HepG2 (cell line): ENCODE data around the gene TMEM151A. TPM values are rescaled to one million over a fixed set of nuclear protein-coding genes. Genes with fewer than 3 reads are reported as not detected.

Source experiments
- ATF1 ChIP-seq: IDR thresholded peaks from 2 replicates; pipeline ENCODE4 v1.6.1; 2016; ENCODE audit warnings: mild to moderate bottlenecking, control low read depth
- BCL3 ChIP-seq: sonication (generic); formaldehyde crosslinking; IDR thresholded peaks from 2 replicates; pipeline ENCODE4 v1.5.1; 2020; ENCODE audit warnings: mild to moderate bottlenecking, missing genetic modification reagents, moderate library complexity
- GABPA ChIP-seq, 2 experiments: IDR thresholded peaks; 2 replicates each; pipeline ENCODE4 v1.6.1; 2011 to 2016; ENCODE audit warnings: low read depth in 2 of 2, low read length in 1 of 2, missing biosample characterization in 1 of 2, missing genetic modification characterization in 1 of 2
- ISX ChIP-seq: sonication (generic); formaldehyde crosslinking; conservative IDR thresholded peaks from 2 replicates; pipeline ENCODE4 v1.5.0; 2020; ENCODE audit warnings: missing genetic modification reagents
- NAIF1 ChIP-seq: sonication (generic); formaldehyde crosslinking; IDR thresholded peaks from 2 replicates; pipeline ENCODE4 v1.5.0; 2020; ENCODE audit warnings: mild to moderate bottlenecking, missing genetic modification reagents, borderline replicate concordance
- POLR2A ChIP-seq, 2 experiments: IDR thresholded peaks; 2 replicates each; pipeline ENCODE4 v1.6.1; 2011; ENCODE audit warnings: low read depth in 2 of 2, low read length in 2 of 2, mild to moderate bottlenecking in 1 of 2, moderate library complexity in 1 of 2; ENCODE audit not compliant: insufficient read depth in 1 of 2
- SYNCRIP ChIP-seq: fragments of 200-400 bp; formaldehyde crosslinking; IDR thresholded peaks from 2 replicates; pipeline ENCODE4 v1.6.1; 2018; ENCODE audit warnings: mild to moderate bottlenecking, low read depth, low read length; ENCODE audit not compliant: insufficient read depth
- TP53 ChIP-seq: sonication (generic); formaldehyde crosslinking; conservative IDR thresholded peaks from 2 replicates; pipeline ENCODE4 v1.4.0; 2020; ENCODE audit warnings: missing genetic modification reagents
- ZHX1 ChIP-seq: sonication (generic); formaldehyde crosslinking; IDR thresholded peaks from 2 replicates; pipeline ENCODE4 v1.8.1; 2022; ENCODE audit warnings: low read depth, mild to moderate bottlenecking, missing genetic modification reagents
- ZNF18 ChIP-seq: sonication (generic); formaldehyde crosslinking; IDR thresholded peaks from 2 replicates; pipeline ENCODE4 v1.8.0; 2022; ENCODE audit warnings: mild to moderate bottlenecking, missing genetic modification reagents; ENCODE audit not compliant: insufficient replicate concordance
- ZNF235 ChIP-seq: sonication (generic); formaldehyde crosslinking; IDR thresholded peaks from 2 replicates; pipeline ENCODE4 v1.8.1; 2023; ENCODE audit warnings: mild to moderate bottlenecking, missing genetic modification reagents, borderline replicate concordance
- ZNF280D ChIP-seq: sonication (generic); formaldehyde crosslinking; IDR thresholded peaks from 2 replicates; pipeline ENCODE4 v1.5.1; 2020; ENCODE audit warnings: mild to moderate bottlenecking, missing genetic modification reagents
- ZNF530 ChIP-seq: sonication (generic); formaldehyde crosslinking; IDR thresholded peaks from 2 replicates; pipeline ENCODE4 v1.5.0; 2020; ENCODE audit warnings: low read depth, mild to moderate bottlenecking, missing genetic modification reagents
- ZNF570 ChIP-seq: sonication (generic); formaldehyde crosslinking; IDR thresholded peaks from 2 replicates; pipeline ENCODE4 v1.4.0; 2020; ENCODE audit warnings: mild to moderate bottlenecking, missing genetic modification reagents, borderline replicate concordance
- ZNF605 ChIP-seq: sonication (generic); formaldehyde crosslinking; IDR thresholded peaks from 2 replicates; pipeline ENCODE4 v1.8.0; 2022; ENCODE audit warnings: mild to moderate bottlenecking, missing genetic modification reagents
- ZNF615 ChIP-seq: sonication (generic); formaldehyde crosslinking; IDR thresholded peaks from 2 replicates; pipeline ENCODE4 v1.5.0; 2020; ENCODE audit warnings: mild to moderate bottlenecking, missing genetic modification reagents, borderline replicate concordance
- polyA plus RNA-seq, 8 experiments: library from polyadenylated mRNA; depleted of rRNA in 3 of 8; stranded (reverse) in 7 of 8; unstranded in 1 of 8; fragments of >200 nt; fragmentation: Illumina TruSeq in 4 of 8; extraction: Trizol in 4 of 8; gene quantifications; 2 replicates each; pipeline versions ENCODE4 v1.2.1 to v1.2.3, GENCODE V29; 2011 to 2016; ENCODE audit warnings: low read depth in 4 of 8, missing spikeins in 1 of 8, mixed read lengths in 1 of 8; ENCODE audit not compliant: insufficient read depth in 1 of 8
- total RNA-seq, 5 experiments: library from RNA; depleted of rRNA; stranded (reverse); fragments of >200 nt; fragmentation: Illumina TruSeq; extraction: Trizol; gene quantifications; 2 replicates each; pipeline ENCODE4 v1.2.3, GENCODE V29; 2016; ENCODE audit warnings: low read depth in 1 of 5
- TF ChIP-seq, protein P1 (sequence below): sonication (generic); formaldehyde crosslinking; IDR thresholded peaks from 2 replicates; pipeline ENCODE4 v1.9.0; 2022; ENCODE audit warnings: missing genetic modification reagents, mild to moderate bottlenecking, borderline replicate concordance

The TMEM151A gene
- total and polyA plus RNA-seq, 2 of the 13 experiments (the other 11 are each of a cell fraction or from before 2014, with no cell fraction given) = 0.18 to 0.33 TPM

DNA sequence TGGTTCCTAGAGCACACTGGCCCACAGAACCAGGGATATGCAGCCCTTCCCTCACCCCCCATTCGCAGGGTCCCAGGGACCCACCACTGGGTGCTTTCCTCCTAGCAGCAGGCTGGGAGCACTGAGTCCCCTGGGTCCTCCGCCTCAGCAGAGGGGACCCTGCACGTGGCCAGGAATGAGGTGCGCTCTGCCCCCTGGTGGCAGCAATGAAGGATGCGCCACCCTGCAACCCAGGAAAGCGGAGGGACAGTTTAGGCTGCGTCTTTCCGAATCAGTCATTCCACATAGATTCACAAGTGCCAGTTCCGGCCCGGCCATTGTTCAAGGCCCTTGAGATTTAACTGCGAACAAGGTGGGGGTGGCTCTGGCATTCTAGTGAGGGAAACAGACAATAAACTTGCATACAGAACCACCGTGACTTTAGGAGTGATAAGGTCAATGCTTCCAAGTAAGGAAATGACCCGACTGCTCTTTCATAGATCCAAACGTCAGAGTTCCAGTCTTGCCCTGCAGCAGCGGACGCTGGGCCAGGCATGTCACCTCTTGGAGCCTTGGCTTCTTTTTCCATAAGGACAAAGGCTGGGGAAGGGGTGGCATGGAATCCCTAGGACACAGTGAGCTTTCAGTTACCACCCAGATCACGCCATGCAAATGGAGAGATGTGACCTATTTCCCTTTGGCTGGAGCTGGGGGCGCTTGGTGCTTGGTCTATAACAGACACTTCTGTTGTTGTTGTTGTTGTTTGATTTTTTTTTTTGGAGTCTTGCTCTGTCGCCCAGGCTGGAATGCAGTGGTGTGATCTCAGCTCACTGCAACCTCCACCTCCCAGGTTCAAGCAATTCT is 36.8 kb downstream of the TMEM151A start (continued):
- TF ChIP-seq, protein P1, sequence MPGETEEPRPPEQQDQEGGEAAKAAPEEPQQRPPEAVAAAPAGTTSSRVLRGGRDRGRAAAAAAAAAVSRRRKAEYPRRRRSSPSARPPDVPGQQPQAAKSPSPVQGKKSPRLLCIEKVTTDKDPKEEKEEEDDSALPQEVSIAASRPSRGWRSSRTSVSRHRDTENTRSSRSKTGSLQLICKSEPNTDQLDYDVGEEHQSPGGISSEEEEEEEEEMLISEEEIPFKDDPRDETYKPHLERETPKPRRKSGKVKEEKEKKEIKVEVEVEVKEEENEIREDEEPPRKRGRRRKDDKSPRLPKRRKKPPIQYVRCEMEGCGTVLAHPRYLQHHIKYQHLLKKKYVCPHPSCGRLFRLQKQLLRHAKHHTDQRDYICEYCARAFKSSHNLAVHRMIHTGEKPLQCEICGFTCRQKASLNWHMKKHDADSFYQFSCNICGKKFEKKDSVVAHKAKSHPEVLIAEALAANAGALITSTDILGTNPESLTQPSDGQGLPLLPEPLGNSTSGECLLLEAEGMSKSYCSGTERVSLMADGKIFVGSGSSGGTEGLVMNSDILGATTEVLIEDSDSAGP (CRISPR knock-in tag) = peak; percentile 92
- TF ChIP-seq POLR2A (IDR thresholded peaks at IDR 0.05; ENCODE audit: insufficient read depth in 1 of 2, low read depth in 2 of 2, low read length in 2 of 2) (no peak), ZNF235 (no peak), SYNCRIP (no peak), ZNF570 (CRISPR knock-in tag) (no peak), BCL3 (CRISPR knock-in tag) (no peak; the same call in 1 of the 2 replicates), TP53 (CRISPR knock-in tag) (no peak), ISX (CRISPR knock-in tag) (no peak), ZHX1 (CRISPR knock-in tag) (peak; percentile 46; the same call in 1 of the 2 replicates), ZNF605 (CRISPR knock-in tag) (peak; percentile 78), ZNF18 (CRISPR knock-in tag) (peak; percentile 83), ZNF615 (CRISPR knock-in tag) (peak; percentile 97; the same call in 1 of the 2 replicates), GABPA (IDR thresholded peaks at IDR 0.05; ENCODE audit: low read depth, low read length) (no peak), GABPA (CRISPR knock-in tag; IDR thresholded peaks at IDR 0.05; ENCODE audit: low read depth) (peak; percentile 56), ATF1 (CRISPR knock-in tag) (no peak), NAIF1 (CRISPR knock-in tag) (0 out of 2 replicates have a peak, but pooled peaks have one; percentile 68), ZNF280D (0 out of 2 replicates have a peak, but pooled peaks have one; percentile 12), ZNF530 (CRISPR knock-in tag) (no peak)
